Progenitor cell of endocrine pancreas (in vitro differentiated cells): Measurements from ENCODE around the gene HIVEP3. TPM values are rescaled to one million over a fixed set of nuclear protein-coding genes. Genes with fewer than 3 reads are reported as not detected.

Experiments used
- DNase-seq: peaks from one replicate; pipeline ENCODE4 v3.0.0; 2021; ENCODE audit warnings: low spot score; ENCODE audit not compliant: unreplicated experiment
- H3K27ac Mint-ChIP-seq: 2 replicates; pipeline ENCODE4 v1.8.0; 2021; ENCODE audit warnings: mild to moderate bottlenecking, moderate library complexity, mixed read lengths
- H3K27me3 Mint-ChIP-seq: 2 replicates; pipeline ENCODE4 v1.8.0; 2021; ENCODE audit warnings: mixed read lengths
- H3K36me3 Mint-ChIP-seq: 2 replicates; pipeline ENCODE4 v1.8.0; 2022; ENCODE audit warnings: mixed read lengths; ENCODE audit not compliant: insufficient read depth
- H3K4me1 Mint-ChIP-seq: 2 replicates; pipeline ENCODE4 v1.8.0; 2021; ENCODE audit warnings: low read depth, mixed read lengths
- H3K4me3 Mint-ChIP-seq: 2 replicates; pipeline ENCODE4 v1.8.0; 2021; ENCODE audit warnings: low read depth, mild to moderate bottlenecking, moderate library complexity, mixed read lengths
- H3K9me3 Mint-ChIP-seq: 2 replicates; pipeline ENCODE4 v1.8.0; 2021; ENCODE audit warnings: low read depth, mixed read lengths
- CTCF ChIP-seq: fragments of 200-600 bp; sonication (generic); IDR thresholded peaks from one replicate; pipeline ENCODE4 v1.5.0; 2021; ENCODE audit warnings: antibody characterized with exemption, mild to moderate bottlenecking; ENCODE audit not compliant: unreplicated experiment
- total RNA-seq: library from RNA; stranded (reverse); gene quantifications from 2 replicates; pipeline ENCODE4 v1.2.1, GENCODE V29; 2021

HIVEP3 gene
- total RNA-seq, 1 donor from 2014 or later, result 1.1 TPM

GRCh38 chr1:41626616-41627375 is 291.9 kb downstream of the HIVEP3 start:
- DNase-seq, result no peak
- H3K4me1 Mint-ChIP-seq, result peaks cover 10% of the 10 kb centered on the region
- no peak overlapping the region for H3K4me3 Mint-ChIP-seq
- no peaks in the 10 kb centered on the region for H3K9me3 Mint-ChIP-seq
- H3K27ac Mint-ChIP-seq, result no peak overlapping the region
- no peak for TF ChIP-seq CTCF
- peaks cover 10% of the 10 kb centered on the region for H3K27me3 Mint-ChIP-seq
- H3K36me3 Mint-ChIP-seq, result no peaks in the 10 kb centered on the region

- Mint-ChIP-seq H3K4me1 (peaks cover 10% of the 10 kb centered on the region), H3K36me3 (no peaks in the 10 kb centered on the region), H3K27ac (no peak overlapping the region), H3K27me3 (peaks cover 7% of the 10 kb centered on the region), H3K9me3 (no peaks in the 10 kb centered on the region), H3K4me3 (no peak overlapping the region)
- no peak for TF ChIP-seq CTCF
- no peak for DNase-seq
These were observed 292.6 kb downstream of the HIVEP3 start for GRCh38 chr1:41626146-41626545.

GRCh38 chr1:41623736-41624135 is 295.0 kb downstream of the HIVEP3 start:
- H3K27ac Mint-ChIP-seq, result no peak overlapping the region
- H3K27me3 Mint-ChIP-seq, result peaks cover 12% of the 10 kb centered on the region
- H3K4me1 Mint-ChIP-seq, result peaks cover 10% of the 10 kb centered on the region
- no peak for TF ChIP-seq CTCF
- DNase-seq, result no peak
- no peak overlapping the region for H3K4me3 Mint-ChIP-seq
- H3K9me3 Mint-ChIP-seq, result no peaks in the 10 kb centered on the region
- H3K36me3 Mint-ChIP-seq, result no peaks in the 10 kb centered on the region

GRCh38 chr1:41622859-41623732 is 295.6 kb downstream of the HIVEP3 start:
- Mint-ChIP-seq H3K36me3 (no peaks in the 10 kb centered on the region), H3K27ac (no peak overlapping the region), H3K4me3 (no peak overlapping the region), H3K27me3 (peaks cover 12% of the 10 kb centered on the region), H3K9me3 (no peaks in the 10 kb centered on the region), H3K4me1 (peaks cover 10% of the 10 kb centered on the region)
- no peak for TF ChIP-seq CTCF
- no peak for DNase-seq

- no peak for DNase-seq
- TF ChIP-seq CTCF, result no peak
- Mint-ChIP-seq H3K36me3 (no peaks in the 10 kb centered on the region), H3K4me3 (no peak overlapping the region), H3K4me1 (peaks cover 10% of the 10 kb centered on the region), H3K9me3 (no peaks in the 10 kb centered on the region), H3K27me3 (peaks cover 12% of the 10 kb centered on the region), H3K27ac (no peak overlapping the region)
These were observed 296.3 kb downstream of the HIVEP3 start for GRCh38 chr1:41622402-41622801.
